LNCaP clone FGC (cell line): ENCODE measurements around the gene TAF1B.

Source experiments
- DNase-seq: peaks from one replicate; pipeline ENCODE4 v3.0.0-alpha.2; 2011; ENCODE audit warnings: low read depth
- H3K4me3 ChIP-seq: 2 replicates; pipeline ENCODE4 v1.5.1; 2011; ENCODE audit warnings: mild to moderate bottlenecking, low read depth, low read length, control low read depth
- TF ChIP-seq, protein P1 (sequence below): IDR thresholded peaks from 2 replicates; pipeline ENCODE4 v1.5.1; 2012; ENCODE audit warnings: mild to moderate bottlenecking; ENCODE audit not compliant: control insufficient read depth, insufficient read depth; ENCODE audit errors: extremely low read depth

Gene TAF1B

DNA sequence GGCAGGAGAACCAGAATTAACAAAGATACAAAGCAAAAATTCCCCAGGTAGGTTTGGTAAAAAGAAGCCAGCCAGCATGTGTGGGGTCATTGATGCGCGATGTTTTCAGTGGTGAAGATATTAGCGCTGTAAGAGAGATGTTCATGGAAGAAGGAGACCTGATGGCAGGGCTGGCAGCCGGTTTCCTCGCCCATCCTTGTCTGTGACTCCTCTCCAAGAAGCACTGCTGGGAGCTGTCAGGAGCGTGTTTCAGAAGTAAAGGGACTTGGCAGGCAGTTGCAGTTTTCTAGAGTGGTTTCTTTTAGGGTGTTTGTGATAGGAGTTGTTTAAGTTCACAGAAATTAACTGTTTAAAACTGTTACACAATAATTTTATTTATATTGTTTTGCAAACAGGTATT lies 24.6 kb downstream of the TAF1B start:
- DNase-seq: no peak
- TF ChIP-seq, protein P1, sequence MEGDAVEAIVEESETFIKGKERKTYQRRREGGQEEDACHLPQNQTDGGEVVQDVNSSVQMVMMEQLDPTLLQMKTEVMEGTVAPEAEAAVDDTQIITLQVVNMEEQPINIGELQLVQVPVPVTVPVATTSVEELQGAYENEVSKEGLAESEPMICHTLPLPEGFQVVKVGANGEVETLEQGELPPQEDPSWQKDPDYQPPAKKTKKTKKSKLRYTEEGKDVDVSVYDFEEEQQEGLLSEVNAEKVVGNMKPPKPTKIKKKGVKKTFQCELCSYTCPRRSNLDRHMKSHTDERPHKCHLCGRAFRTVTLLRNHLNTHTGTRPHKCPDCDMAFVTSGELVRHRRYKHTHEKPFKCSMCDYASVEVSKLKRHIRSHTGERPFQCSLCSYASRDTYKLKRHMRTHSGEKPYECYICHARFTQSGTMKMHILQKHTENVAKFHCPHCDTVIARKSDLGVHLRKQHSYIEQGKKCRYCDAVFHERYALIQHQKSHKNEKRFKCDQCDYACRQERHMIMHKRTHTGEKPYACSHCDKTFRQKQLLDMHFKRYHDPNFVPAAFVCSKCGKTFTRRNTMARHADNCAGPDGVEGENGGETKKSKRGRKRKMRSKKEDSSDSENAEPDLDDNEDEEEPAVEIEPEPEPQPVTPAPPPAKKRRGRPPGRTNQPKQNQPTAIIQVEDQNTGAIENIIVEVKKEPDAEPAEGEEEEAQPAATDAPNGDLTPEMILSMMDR: no peak
- H3K4me3 ChIP-seq: no peak overlapping the region

DNA sequence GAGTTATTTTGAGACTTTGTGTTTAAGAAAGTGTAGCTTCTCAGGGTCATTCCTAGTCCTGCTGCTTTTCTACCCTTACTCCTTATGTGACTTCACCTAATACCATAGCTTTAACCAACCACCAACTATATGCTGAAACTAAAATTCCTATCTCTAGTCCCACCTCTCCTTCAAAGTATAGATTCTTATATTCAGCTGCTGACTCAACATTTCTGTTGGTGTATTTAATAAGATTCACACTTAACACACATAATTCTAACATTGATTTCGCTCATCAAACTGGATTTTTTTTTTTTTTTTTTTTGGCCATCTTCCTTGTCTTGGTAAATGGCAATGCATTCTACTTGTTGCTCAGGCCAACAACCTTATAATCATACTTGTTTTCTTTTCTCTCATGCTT lies 30.1 kb downstream of the TAF1B start:
- no peak for DNase-seq
- TF ChIP-seq, protein P1: no peak
- H3K4me3 ChIP-seq: no peak overlapping the region

DNA sequence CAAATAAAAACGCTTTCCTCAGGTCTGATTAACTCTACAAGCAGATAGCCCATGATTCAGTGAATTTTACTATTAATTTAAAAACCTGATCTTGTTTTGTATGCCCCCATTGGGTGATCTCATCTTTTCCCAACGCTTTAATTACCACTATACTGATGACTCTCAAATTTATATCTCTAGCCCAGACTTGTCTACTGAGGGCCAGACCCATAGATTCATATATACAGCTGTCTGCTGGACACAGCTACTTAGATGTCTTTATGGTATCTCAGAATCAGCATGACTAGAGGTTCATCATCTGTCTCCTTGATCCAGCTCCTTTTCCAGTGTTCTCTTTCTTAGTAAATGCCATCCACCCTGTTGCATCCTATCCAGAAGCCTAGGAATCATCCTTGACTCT lies 33.8 kb downstream of the TAF1B start:
- no peak for DNase-seq
- TF ChIP-seq, protein P1: no peak
- no peak overlapping the region for H3K4me3 ChIP-seq

DNA sequence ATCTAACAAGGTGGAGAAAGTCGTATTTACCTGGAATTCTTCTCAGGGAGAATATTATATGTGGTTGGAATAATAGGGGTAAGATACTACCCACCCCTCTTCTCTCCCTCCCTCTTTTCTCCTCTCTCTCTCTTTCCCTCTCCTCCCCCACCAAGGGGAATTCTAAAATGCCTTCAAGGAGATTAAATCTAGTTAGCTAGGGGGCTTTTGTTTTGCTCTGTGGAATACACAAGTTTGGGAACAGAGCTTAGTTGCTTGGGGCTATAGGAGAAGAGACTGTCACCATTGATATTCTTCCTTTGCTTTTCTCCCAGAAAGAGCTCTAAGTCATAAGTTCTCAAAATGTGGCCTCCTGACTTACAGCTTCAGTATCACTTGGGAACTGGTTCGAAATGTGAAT lies 34.5 kb downstream of the TAF1B start:
- H3K4me3 ChIP-seq: no peak overlapping the region
- TF ChIP-seq, protein P1: no peak
- DNase-seq: no peak

DNA sequence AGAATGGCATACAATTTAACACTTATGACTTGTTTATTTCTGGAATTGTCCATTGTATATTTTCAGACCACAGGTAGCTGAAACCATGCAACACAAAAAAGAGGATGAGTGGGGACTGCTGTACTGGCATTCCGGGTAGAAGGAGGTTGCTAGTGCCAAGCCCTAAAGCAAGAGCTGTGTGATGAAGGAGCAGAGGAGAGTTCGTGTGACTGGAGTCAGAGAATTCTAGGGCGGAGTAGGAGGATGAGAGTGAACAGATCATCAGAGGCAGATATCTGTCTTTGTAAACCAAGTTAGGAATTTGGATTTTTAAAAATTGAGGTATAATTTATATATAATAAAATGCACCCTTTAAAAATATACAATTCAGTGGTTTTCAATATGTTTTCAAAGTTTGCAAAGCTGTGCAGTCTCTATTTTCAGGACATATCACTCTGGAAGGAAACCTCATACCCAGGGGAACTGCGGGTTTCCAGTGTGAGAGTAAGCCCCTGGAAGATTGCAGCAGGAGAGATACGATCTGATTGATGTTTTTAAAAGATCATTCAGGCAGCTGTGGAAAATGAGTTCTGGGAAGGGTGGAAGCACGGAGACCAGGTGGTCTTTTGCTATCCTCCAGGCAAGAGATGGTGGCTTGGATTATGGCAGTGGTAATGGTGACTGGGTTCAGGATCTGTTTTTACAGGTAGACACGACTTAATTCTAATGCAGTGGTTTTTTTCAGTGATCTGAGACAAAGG lies 36.4 kb downstream of the TAF1B start:
- no peak overlapping the region for H3K4me3 ChIP-seq
- TF ChIP-seq, protein P1: no peak
- DNase-seq: no peak

DNA sequence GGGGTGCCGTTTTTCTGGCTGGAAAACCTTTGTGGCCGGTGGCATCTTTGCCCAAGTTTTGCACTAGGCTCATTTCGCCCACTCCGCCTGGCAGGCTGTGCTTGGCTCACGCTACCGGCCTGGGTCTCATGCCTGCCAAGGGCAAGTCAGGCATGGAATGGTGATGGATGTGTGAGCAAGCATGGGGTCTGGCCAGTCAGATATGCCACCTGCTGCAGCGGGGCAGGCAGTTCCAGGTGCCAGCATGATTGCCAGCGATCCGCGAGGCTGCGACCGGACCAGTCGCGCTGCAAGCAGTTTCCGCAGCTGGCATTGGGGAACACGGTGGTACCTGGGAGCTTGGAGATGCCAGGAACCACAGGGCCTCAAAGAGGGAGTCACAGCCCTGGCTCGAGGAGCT lies 40.6 kb downstream of the TAF1B start:
- TF ChIP-seq, protein P1: no peak
- H3K4me3 ChIP-seq: no peak overlapping the region
- no peak for DNase-seq

DNA sequence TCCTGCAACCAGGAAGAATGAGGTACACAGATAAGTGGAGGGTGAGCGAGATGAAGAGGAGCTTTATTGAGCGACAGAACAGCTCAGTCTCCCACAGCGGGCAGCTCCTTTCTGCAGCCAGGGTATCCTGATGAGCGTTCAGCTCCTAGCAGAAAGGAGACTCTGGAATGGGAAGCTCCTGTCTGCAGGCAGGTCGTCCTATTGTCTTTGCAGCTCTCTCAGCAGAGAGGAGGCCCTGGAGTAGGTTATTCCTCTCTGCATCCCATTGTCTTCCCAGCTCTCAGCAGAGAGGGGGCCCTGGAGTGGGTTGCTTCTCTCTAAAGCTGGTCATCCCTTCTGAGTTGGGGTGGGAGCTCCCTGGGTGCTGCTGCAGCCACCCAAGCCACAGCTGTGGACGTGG lies 41.2 kb downstream of the TAF1B start:
- DNase-seq: no peak
- TF ChIP-seq, protein P1: no peak
- H3K4me3 ChIP-seq: no peak overlapping the region
